GM18861 (cell line): ENCODE data around the gene ATP2A2.
"Not testable (repeated sequence)": the region's sequence is repeated elsewhere in the genome, so short reads cannot be mapped to it uniquely, and the experiment has no call there.

Source experiments
- ATAC-seq: cut with Tn5 transposase; IDR thresholded peaks from one replicate; pipeline ENCODE4 v1.9.1; 2021; ENCODE audit not compliant: unreplicated experiment

The ATP2A2 gene

GRCh38 chr12:110365489-110366320 lies 84.7 kb downstream of the ATP2A2 start:
- ATAC-seq = no peak

- no peak for ATAC-seq
These were observed 85.5 kb downstream of the ATP2A2 start for GRCh38 chr12:110366321-110367142.

- ATAC-seq = no peak
These were observed 86.3 kb downstream of the ATP2A2 start for GRCh38 chr12:110367181-110367864.

- ATAC-seq = no peak
These were observed 88.9 kb downstream of the ATP2A2 start for GRCh38 chr12:110369992-110370391.

GRCh38 chr12:110370732-110371231 lies 89.7 kb downstream of the ATP2A2 start:
- no peak for ATAC-seq

- peak; percentile 72 for ATAC-seq
These were observed 90.5 kb downstream of the ATP2A2 start for GRCh38 chr12:110371408-110372055.

GRCh38 chr12:110372056-110372425 lies 91.0 kb downstream of the ATP2A2 start:
- ATAC-seq = no peak

GRCh38 chr12:110373025-110373424 lies 92.0 kb downstream of the ATP2A2 start:
- no peak for ATAC-seq

- no peak for ATAC-seq
These were observed 92.4 kb downstream of the ATP2A2 start for GRCh38 chr12:110373425-110373824.

GRCh38 chr12:110373962-110374611 lies 93.0 kb downstream of the ATP2A2 start:
- ATAC-seq = no peak

- ATAC-seq = not testable (repeated sequence)
These were observed 97.2 kb downstream of the ATP2A2 start for GRCh38 chr12:110378131-110378790.

- no peak for ATAC-seq
These were observed 98.2 kb downstream of the ATP2A2 start for GRCh38 chr12:110379197-110379596.

- ATAC-seq = no peak
These were observed 98.6 kb downstream of the ATP2A2 start for GRCh38 chr12:110379631-110380030.

- ATAC-seq = no peak
These were observed 101.6 kb downstream of the ATP2A2 start for GRCh38 chr12:110382683-110383082.
